Measurements from ENCODE around the gene NALCN.

GRCh38 chr13:101307181-101307701 is 109.1 kb downstream of the NALCN start:
- TF ChIP-seq, protein P1, sequence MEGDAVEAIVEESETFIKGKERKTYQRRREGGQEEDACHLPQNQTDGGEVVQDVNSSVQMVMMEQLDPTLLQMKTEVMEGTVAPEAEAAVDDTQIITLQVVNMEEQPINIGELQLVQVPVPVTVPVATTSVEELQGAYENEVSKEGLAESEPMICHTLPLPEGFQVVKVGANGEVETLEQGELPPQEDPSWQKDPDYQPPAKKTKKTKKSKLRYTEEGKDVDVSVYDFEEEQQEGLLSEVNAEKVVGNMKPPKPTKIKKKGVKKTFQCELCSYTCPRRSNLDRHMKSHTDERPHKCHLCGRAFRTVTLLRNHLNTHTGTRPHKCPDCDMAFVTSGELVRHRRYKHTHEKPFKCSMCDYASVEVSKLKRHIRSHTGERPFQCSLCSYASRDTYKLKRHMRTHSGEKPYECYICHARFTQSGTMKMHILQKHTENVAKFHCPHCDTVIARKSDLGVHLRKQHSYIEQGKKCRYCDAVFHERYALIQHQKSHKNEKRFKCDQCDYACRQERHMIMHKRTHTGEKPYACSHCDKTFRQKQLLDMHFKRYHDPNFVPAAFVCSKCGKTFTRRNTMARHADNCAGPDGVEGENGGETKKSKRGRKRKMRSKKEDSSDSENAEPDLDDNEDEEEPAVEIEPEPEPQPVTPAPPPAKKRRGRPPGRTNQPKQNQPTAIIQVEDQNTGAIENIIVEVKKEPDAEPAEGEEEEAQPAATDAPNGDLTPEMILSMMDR (IDR thresholded peaks at IDR 0.05; ENCODE audit: low read depth, low read length, missing input control), result no peak
- TF ChIP-seq TAF1 (conservative IDR thresholded peaks at IDR 0.05), result no peak

Measured in liver (tissue), 3 donors.